HG02840 (cell line): ENCODE results near the gene EPN2.
A peak's percentile ranks its signal among the peaks of the same experiment; 100 is the strongest.

Experiments used
- ATAC-seq: cut with Tn5 transposase; IDR thresholded peaks from one replicate; pipeline ENCODE4 v1.9.1; 2021; ENCODE audit warnings: mild to moderate bottlenecking, moderate library complexity, moderate number of reproducible peaks; ENCODE audit not compliant: unreplicated experiment, low FRiP score

Gene EPN2

DNA sequence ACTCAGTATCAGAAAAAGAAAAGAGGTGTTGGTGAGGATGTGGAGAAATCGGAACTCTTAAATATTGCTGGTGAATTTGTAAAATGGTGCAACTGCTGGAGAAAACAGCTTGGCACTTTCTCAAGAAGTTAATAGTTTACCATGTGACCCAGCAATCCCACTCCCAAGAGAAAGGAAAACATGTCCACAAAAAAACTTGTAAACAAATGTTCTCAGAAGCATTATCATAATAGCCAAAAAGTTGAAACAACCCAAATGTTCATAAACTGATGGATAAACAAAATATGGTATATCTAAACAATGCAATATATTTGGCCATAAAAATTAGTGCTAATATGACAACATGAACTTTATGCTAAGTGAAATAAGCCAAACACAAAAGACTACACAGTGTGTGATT lies 138.6 kb downstream of the EPN2 start:
- no peak for ATAC-seq

DNA sequence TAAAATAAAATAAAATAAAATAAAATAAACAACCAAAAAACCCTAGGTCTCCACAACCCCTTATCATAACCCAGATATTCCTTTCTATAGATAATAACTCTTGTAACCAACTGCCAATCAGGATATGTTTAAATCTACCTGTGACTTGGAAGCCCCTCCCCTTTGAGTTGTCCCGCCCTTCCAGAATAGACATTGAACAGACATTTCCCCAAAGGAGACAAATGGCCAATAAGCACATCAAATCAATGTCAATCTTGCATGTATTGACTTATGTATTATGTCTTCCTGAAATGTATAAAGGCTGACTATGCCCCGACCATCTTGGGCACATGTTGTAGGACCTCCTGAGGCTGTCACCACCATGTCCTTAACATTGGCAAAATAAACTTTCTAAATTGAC lies 139.6 kb downstream of the EPN2 start:
- no peak for ATAC-seq

DNA sequence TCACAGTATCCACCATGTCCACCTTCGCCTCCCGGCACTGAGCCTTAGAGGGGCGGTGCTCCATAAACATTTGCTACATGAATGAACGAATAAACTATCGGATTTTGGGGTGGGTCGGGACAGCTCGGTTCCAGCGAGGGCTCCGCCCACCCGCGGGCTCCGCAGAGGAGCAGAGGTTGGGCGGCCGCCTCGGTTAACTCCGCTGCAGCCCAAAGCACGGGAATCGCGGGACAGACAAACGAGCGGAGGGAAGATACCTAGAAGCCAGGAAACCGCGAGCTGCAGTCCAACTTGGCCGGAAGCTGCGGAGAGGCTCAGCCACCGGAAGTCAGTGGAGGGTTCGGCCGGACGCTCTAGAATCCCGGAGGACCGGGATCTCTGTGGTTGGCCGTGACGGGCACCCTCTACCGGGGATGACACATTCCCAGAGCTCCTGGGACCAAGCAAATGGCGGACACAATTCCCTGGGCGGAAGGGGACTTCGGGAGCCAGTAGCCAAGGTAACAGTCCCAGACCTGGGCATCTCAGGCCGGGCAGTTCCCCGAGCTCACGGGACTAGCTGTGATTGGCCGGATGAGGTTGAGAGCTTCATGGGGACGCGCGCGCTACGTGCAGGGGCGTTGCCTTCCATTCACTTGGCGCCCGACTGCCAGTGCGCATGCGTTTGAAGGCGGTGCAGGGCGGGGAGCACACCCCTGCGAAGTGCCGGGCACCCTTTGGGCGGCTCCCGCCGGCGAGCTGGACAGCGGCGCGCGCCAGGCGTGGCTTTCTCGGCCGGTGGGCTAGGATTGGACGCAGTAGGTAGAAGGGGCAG lies 140.6 kb downstream of the EPN2 start:
- peak; percentile 93 for ATAC-seq

DNA sequence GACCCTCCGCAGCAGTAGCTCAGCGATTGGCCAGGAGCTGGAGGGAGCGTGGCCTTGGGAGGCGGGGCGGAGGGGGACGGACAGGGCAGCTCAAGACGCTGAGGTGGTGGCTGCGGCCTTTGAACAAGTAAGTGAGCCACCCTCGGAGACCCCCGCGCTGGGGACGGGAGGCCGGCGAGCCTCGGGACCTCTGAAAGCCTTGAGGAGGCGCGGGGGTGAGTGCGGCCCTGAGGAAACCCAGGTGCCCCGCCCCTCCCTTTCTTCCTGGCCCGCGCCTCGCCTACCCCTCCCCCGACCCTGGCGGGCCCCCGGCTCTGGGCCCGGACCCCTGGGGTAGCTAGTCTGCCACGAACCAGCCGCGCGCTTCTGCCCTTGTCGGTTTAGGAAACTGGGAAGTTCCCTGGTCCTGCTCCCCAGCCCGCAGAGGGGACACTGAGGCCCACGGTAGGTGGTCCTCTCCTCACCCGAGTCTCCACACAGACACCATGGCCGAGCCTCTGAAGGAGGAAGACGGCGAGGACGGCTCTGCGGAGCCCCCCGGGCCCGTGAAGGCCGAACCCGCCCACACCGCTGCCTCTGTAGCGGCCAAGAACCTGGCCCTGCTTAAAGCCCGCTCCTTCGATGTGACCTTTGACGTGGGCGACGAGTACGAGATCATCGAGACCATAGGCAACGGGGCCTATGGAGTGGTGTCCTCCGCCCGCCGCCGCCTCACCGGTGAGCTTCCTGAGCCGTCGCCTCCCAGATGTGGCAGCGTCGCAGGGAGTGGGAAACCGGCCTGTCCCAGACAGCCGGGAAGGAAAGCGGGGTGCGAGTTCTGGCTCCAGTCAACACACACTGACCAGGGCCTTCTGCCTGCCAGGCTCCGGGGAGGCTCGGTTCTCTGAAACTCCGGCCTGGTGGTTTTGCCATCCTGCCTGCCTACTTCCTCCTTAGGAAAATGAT lies 141.5 kb downstream of the EPN2 start, which contains the start of gene MAPK7:
TSS of gene MAPK7 (plus strand) at position 83 of the 945 bp plus-strand sequence. CDS start at position 486, 403 bp downstream.
- peak; percentile 11 for ATAC-seq

DNA sequence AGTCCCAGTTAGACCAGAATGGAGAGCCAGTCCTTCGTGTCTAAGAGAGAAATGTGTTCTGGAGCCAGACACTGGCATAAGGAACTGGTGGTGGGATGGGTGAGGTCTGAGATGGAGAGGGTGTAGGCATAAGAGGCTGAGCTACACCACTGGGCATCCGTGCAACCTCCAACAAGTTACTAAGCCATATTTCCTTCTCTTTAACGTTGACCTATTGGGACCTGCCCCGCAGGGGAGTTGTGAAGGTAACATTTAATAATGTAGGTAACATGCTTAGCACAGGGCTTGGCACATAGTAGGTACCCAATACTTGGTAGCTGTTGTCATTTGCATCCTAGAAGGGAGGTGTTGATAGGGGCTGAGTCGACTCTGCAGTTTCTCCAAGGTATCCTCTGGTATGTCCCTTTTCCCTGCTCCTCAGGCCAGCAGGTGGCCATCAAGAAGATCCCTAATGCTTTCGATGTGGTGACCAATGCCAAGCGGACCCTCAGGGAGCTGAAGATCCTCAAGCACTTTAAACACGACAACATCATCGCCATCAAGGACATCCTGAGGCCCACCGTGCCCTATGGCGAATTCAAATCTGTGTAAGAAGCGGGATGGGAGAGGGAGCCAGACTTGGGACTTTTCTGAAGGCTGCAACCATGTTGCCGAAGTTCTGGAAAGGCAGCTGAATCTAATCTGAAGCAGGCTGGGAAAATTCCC lies 142.3 kb downstream of the EPN2 start:
- ATAC-seq = no peak

DNA sequence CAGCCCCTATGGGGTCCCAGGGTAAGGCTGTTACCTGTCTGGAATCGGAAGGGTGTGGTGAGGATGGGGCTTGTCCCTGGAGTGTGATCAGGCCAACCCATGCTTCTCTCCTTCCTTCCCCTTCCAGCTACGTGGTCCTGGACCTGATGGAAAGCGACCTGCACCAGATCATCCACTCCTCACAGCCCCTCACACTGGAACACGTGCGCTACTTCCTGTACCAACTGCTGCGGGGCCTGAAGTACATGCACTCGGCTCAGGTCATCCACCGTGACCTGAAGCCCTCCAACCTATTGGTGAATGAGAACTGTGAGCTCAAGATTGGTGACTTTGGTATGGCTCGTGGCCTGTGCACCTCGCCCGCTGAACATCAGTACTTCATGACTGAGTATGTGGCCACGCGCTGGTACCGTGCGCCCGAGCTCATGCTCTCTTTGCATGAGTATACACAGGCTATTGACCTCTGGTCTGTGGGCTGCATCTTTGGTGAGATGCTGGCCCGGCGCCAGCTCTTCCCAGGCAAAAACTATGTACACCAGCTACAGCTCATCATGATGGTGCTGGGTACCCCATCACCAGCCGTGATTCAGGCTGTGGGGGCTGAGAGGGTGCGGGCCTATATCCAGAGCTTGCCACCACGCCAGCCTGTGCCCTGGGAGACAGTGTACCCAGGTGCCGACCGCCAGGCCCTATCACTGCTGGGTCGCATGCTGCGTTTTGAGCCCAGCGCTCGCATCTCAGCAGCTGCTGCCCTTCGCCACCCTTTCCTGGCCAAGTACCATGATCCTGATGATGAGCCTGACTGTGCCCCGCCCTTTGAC lies 143.5 kb downstream of the EPN2 start:
- no peak for ATAC-seq

DNA sequence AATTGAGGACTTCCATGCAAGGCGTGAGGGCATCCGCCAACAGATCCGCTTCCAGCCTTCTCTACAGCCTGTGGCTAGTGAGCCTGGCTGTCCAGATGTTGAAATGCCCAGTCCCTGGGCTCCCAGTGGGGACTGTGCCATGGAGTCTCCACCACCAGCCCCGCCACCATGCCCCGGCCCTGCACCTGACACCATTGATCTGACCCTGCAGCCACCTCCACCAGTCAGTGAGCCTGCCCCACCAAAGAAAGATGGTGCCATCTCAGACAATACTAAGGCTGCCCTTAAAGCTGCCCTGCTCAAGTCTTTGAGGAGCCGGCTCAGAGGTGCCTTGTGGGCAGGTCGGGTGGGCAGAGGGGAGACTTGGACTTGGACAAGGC lies 144.2 kb downstream of the EPN2 start:
- no peak for ATAC-seq

DNA sequence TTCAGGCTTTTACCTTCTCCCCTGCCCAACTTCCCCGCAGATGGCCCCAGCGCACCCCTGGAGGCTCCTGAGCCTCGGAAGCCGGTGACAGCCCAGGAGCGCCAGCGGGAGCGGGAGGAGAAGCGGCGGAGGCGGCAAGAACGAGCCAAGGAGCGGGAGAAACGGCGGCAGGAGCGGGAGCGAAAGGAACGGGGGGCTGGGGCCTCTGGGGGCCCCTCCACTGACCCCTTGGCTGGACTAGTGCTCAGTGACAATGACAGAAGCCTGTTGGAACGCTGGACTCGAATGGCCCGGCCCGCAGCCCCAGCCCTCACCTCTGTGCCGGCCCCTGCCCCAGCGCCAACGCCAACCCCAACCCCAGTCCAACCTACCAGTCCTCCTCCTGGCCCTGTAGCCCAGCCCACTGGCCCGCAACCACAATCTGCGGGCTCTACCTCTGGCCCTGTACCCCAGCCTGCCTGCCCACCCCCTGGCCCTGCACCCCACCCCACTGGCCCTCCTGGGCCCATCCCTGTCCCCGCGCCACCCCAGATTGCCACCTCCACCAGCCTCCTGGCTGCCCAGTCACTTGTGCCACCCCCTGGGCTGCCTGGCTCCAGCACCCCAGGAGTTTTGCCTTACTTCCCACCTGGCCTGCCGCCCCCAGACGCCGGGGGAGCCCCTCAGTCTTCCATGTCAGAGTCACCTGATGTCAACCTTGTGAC lies 144.7 kb downstream of the EPN2 start:
- no peak for ATAC-seq

DNA sequence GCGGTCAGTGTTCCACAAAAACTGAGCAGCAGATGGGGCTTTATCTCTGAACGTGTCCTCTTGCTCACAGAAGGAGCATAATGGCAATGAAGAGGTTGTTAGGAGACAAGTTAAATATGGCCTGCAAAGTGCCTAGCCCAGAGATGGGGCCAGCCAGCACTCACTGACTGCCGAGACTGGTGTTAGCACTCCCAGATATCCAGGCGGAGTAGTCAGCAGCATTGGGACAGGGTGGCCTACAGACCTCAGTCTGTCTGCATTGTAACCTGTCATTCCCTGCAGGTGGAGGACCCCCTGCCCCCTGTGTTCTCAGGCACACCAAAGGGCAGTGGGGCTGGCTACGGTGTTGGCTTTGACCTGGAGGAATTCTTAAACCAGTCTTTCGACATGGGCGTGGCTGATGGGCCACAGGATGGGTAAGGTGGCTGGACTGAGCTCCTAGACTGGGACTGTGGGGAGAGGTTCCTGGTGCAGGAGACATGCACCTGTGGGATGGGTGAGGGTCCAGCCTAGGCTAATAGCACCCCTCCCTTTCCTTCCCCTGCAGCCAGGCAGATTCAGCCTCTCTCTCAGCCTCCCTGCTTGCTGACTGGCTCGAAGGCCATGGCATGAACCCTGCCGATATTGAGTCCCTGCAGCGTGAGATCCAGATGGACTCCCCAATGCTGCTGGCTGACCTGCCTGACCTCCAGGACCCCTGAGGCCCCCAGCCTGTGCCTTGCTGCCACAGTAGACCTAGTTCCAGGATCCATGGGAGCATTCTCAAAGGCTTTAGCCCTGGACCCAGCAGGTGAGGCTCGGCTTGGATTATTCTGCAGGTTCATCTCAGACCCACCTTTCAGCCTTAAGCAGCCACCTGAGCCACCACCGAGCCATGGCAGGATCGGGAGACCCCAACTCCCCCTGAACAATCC lies 145.6 kb downstream of the EPN2 start:
- no peak for ATAC-seq

DNA sequence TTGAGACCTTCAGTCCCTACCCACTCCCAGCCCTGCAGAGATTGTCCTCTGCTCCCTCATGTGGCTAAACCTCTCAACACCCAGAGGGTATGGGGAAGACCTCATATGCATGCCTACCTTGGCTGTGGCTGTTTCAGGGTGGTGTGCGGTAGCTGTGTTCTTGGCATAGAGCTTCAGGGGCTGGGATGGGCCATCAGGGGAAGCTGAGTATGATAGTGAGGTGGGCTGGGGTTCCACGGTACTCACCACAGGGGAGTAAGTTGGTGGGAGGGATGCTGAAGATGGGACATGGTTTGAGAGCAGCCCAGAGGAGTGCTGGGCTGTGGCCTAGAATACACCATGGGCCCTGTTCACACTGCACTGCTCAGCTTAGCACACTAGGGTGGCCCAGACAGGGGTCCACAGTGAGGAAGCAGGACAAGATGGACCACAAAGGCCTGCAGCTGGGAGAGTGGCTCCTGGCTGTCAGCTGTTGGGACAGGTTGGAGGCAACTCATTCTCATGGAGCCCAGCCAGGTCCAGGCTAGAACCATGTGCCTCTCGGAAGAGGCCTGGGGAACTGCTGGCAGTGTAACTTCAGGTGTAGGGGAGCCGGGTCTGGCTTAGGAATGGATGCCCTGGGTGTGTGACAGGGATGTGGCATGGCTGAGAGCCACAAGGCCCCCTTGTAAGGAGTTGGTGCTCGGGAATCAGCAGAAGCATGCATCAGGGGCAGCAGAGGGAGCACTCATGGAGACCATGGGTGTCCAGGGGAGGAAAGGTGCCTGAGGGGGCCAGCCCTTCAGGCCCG lies 146.7 kb downstream of the EPN2 start:
- ATAC-seq = no peak

DNA sequence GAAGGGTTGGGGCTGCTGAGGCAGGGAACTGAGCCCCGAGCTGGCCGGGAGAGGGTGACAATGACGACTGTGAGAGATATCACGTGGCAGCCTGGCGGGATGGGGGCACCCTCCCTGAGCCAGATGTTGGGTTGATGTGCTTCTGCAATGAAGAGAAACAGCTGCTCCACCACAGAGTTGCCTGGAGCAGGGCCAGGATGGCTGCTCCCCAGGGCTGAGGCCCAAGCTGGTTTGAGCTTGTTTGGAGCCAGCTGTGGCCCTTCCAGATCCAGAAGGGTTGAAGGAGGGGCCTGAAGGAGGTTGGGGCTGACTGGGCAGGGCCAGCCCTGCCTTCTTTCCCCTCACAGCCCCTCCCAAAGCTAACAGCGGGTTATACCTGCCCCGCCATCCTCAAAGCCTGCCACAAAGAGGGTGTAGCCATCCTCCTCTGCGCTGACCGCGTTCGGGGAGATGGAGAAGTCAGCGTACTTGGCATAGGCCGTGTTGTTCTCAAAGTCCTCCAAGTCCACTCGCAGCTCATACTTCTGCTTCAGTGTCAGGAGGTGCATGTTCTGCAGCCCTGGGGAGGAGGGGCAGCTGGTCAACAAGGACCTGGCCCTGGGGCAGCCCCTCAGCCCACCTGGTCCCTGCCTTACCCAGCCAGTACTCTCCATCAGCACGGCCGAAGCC lies 147.7 kb downstream of the EPN2 start:
- ATAC-seq = no peak

DNA sequence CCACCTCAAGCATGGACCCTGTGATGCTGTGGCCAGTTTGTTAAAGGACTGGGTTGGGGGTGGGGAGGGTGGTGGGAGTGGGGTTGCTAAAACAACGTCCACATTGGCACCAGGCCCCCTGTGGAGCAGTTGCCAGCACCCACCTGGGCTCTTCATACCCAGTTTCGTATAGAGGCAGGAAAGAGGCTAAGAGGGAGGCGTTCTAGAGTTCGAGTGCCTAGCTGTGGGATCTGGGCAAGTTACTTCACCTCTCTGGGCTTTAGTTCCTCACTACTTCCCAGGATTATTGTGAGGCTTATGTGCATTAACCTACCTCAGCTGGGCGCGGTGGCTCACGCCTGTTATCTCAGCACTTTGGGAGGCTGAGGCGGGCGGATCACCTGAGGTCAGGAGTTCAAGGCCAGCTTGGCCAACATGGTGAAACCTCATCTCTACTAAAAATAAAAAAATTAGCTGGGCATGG lies 148.4 kb downstream of the EPN2 start:
- no peak for ATAC-seq
